ENCODE data around the gene RCC2.
"Not testable (repeated sequence)": the region's sequence is repeated elsewhere in the genome, so short reads cannot be mapped to it uniquely, and the experiment has no call there.

DNA sequence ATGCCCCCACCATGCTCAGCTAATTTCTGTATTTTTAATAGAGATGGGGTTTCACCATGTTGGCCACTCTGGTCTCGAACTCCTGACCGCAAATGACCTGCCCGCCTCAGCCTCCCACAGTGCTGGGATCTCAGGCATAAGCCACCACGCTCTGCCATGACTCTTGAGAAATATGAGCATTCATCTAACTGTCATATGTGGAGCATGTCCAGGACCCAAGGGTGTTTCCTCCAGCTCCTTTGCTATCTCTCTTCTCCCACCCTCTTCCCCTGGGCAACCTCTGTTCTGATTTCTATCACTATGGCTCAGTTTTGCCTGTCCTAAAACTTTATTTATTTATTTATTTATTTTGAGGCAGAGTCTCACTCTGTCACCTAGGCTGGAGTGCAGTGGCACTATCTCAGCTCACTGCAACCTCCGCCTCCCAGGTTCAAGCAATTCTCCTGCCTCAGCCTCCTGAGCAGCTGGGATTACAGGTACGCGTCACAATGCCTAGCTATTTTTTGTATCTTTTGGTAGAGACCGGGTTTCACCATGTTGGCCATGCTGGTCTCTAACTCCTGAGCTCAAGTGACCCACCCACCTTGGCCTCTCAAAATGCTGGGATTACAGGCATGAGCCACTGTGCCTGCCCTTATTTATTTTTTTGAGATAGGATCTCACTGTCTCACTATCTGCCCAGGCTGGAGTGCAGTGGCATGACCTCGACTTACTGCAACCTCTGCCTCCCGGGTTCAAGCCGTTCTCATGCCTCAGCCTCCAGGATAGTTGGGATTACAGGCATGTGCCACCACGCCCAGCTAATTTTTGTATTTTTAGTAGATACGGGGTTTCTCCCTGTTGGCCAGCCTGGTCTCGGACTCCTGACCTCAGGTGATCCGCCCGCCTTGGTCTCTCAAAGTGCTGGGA is 29.1 kb upstream of the RCC2 start:
- not testable (repeated sequence) for TF ChIP-seq CTCF (IDR thresholded peaks at IDR 0.05); ZFX (IDR thresholded peaks at IDR 0.05; ENCODE audit: borderline replicate concordance)
